Tibial nerve (tissue), 4 donors: ENCODE results near the gene OSBPL5.
A peak's percentile ranks its signal among the peaks of the same experiment; 100 is the strongest.

Experiments
- CTCF ChIP-seq, 5 experiments: fragments of 200-600 bp in 3 of 5; fragments of 450-650 bp in 2 of 5; sonication (generic) in 3 of 5; IDR thresholded peaks; one replicate each; pipeline ENCODE4 v1.5.1; 2016 to 2019; ENCODE audit warnings: antibody characterized with exemption in 5 of 5, mild to moderate bottlenecking in 3 of 5, moderate library complexity in 2 of 5
- EP300 ChIP-seq, 2 donors: sonication (generic); formaldehyde crosslinking; IDR thresholded peaks; one replicate each; pipeline ENCODE4 v1.6.1; 2017; ENCODE audit warnings: antibody characterized with exemption in 2 of 2, mild to moderate bottlenecking in 1 of 2
- POLR2A ChIP-seq, 2 donors: fragments of 450-650 bp; IDR thresholded peaks; one replicate each; pipeline ENCODE4 v1.6.1; 2017; ENCODE audit warnings: antibody characterized with exemption in 2 of 2, mild to moderate bottlenecking in 2 of 2, moderate library complexity in 2 of 2

DNA sequence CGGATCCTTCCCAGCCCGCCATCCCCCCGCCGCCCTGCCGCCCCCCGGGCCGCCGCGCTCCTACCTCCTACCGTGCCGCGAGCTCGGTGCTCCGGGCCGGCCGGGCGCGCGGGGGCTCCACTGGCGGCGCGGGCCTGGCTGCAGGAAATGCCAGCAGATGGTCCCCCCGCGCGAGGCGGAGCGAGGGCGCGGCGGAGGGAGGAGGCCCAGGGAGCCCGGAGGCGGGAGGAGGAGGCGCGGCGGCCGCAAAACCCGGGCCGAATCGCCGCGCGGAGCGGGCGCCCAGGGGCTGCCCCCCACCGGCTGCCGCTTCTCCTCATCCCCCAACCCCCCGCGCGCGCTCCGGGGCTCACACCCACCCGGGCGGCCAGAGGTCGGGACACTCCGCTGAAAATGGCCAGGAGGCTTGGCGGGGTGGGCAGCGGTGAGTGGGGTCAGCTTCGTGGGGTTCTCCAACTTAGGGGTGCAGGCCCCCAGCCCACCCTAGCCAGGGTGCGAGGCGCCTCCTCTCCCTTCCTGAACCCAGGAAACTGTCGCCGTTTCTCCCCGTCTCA lies at the start of gene OSBPL5:
- TF ChIP-seq POLR2A (IDR thresholded peaks at IDR 0.05) (peak; percentile 29 to 56), CTCF (IDR thresholded peaks at IDR 0.05) (peak in 3 of 5 experiments; percentile 10 to 58 (median 33)), EP300 (IDR thresholded peaks at IDR 0.05) (peak in 1 of 2 donors; percentile 67)
